ENCODE measurements around the gene CITED4. TPM values are rescaled to one million over a fixed set of nuclear protein-coding genes. Genes with fewer than 3 reads are reported as not detected.

The CITED4 gene
- total RNA-seq, 1 experiment from 2014 or later = 1.2 TPM

DNA sequence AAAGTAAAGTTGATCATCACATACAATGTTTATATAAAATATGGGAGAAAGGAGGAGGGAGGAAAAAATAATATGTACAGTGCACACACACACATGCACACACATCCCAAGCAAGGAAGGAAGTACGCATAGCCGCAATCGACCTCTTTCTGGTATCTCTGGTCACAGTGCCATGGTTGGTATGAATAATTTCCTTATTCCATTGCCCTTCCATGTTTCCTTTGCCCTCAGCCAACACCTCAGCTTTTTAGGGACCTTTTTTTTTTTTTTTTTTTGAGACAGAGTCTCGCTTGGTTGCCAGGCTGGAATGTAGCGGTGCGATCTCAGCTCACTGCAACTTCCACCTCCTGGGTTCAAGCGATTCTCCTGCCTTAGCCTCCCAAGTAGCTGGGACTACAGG lies 20.6 kb downstream of the CITED4 start:
- H3K36me3 ChIP-seq = no peaks in the 10 kb centered on the region
- H3K27ac ChIP-seq = no peak overlapping the region
- no peak for DNase-seq (ENCODE audit: low read depth in 1 of 2, low spot score in 2 of 2)
- no peaks in the 10 kb centered on the region for H3K27me3 ChIP-seq (replicated peaks)
- no peak overlapping the region for H3K4me3 ChIP-seq
- H3K4me1 ChIP-seq (replicated peaks) = no peaks in the 10 kb centered on the region
- H3K9me3 ChIP-seq (replicated peaks) = no peaks in the 10 kb centered on the region

DNA sequence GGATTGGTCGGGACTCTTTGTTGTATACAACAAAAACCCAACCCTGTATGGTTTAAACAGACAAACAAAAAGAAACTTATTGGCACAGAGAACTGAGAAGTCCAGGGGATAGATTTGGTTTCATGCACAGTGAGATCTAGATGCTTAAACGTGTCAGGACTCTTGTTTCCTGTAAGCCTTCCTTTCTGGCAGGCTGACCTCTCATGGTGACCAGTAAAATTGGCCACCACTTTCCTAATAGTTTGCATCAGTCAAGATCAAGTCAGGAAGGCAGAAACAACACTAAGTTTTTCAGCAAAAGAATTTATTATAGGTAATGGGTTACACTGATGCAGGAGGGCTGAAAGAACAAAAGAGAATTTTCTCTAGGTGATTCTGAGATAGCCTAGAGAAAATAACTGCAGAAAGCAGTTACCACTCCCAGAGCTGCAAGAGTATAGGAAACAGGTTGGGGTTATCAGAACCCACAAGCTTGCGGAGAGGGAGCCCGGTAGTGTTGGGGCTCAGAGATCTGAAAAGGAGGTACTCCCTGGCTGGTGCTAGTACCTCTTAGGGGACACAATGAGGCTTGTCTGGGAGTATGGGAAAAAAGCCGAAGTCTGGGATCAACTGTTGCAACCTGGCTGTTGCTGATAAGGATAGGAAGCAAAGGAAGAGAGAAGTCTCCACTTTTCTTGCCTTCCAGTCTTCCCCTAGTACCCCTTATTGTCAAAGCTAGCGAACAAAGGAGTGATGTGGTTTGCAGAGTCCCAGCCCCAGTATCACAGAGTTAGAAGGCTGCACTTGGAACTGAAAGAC lies 21.4 kb downstream of the CITED4 start:
- H3K36me3 ChIP-seq = no peaks in the 10 kb centered on the region
- DNase-seq (ENCODE audit: low read depth in 1 of 2, low spot score in 2 of 2) = no peak
- H3K27me3 ChIP-seq (replicated peaks) = no peaks in the 10 kb centered on the region
- H3K27ac ChIP-seq = no peak overlapping the region
- H3K4me1 ChIP-seq (replicated peaks) = no peaks in the 10 kb centered on the region
- no peaks in the 10 kb centered on the region for H3K9me3 ChIP-seq (replicated peaks)
- H3K4me3 ChIP-seq = no peak overlapping the region

DNA sequence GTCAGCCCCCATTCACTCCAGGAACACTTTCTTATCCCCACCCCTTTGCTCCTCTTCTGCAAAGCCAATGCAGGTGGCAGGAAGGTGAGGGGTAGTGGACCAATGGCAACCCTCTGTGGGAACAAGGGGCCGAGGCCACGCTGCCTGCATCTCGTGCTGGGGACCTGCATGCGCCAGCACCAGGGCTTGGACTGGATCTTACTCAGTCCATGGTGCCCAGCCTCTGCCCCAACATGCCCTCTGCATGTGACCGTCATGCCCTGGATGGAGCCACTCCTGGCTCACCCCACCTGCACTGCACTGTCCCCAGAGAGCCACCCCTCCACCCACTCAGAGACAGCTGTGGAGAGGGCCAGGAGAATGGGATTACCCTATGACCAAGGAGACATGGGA lies 22.2 kb downstream of the CITED4 start:
- Histone ChIP-seq H3K4me3 (no peak overlapping the region), H3K4me1 (replicated peaks) (peaks cover 4% of the 10 kb centered on the region), H3K27me3 (replicated peaks) (no peaks in the 10 kb centered on the region), H3K36me3 (no peaks in the 10 kb centered on the region), H3K9me3 (replicated peaks) (no peaks in the 10 kb centered on the region), H3K27ac (no peak overlapping the region)
- DNase-seq (ENCODE audit: low read depth in 1 of 2, low spot score in 2 of 2) = no peak

DNA sequence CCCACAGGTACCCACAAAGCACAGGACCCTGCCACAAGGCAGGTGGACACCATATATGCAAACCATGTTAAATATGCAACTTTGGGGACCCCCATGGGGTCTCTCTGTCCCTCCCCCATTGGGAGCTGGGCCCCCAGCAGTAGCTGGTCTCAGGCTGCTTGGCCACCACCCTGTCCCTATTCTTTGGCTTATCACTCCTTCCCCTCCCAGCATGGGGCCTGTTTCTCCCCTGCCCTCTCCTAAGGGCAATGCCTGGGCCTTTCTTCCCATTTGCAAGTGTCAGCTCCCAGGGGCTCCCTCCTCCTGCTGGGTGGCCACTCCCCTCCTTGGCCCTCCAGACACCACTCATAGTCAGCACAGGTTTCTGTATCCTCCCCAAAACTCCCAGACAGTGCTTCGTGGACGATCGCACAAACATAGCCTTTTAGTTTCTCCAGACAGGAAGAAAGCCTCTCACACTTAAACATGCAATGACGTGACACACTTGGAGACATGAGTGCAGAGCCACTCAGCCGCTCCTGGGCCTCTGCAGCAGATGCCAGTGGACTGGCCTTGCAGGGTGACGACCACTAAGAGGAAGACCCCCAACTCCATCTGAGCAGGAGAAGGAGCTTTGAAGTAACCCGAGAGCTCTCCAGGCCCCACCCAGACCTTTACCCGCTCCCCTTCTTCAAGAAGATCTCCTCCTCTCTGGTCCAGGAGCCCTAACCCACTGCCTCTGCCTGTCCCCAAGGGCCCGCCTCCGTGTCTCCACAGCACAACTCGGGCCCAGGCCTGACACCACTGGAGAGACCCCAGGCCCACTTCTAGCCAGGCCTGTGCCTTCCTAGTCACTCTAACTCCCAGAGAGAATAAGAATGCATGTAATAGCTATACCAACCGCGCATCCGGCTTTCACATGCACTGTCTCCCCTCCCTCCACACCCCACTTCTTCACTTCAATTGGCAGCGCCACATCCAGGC lies 22.9 kb downstream of the CITED4 start:
- Histone ChIP-seq H3K27ac (no peak overlapping the region), H3K4me1 (replicated peaks) (peaks cover 7% of the 10 kb centered on the region), H3K4me3 (no peak overlapping the region), H3K9me3 (replicated peaks) (no peaks in the 10 kb centered on the region), H3K36me3 (no peaks in the 10 kb centered on the region), H3K27me3 (replicated peaks) (no peaks in the 10 kb centered on the region)
- DNase-seq (ENCODE audit: low read depth in 1 of 2, low spot score in 2 of 2) = no peak

GRCh38 chr1:40838045-40838979 lies 23.9 kb downstream of the CITED4 start:
- H3K9me3 ChIP-seq (replicated peaks) = no peaks in the 10 kb centered on the region
- DNase-seq (ENCODE audit: low read depth in 1 of 2, low spot score in 2 of 2) = no peak
- H3K27ac ChIP-seq = no peak overlapping the region
- H3K4me1 ChIP-seq (replicated peaks) = peaks cover 7% of the 10 kb centered on the region
- H3K4me3 ChIP-seq = no peak overlapping the region
- H3K27me3 ChIP-seq (replicated peaks) = no peaks in the 10 kb centered on the region
- H3K36me3 ChIP-seq = no peaks in the 10 kb centered on the region

GRCh38 chr1:40837601-40838000 lies 24.6 kb downstream of the CITED4 start:
- no peak for DNase-seq (ENCODE audit: low read depth in 1 of 2, low spot score in 2 of 2)
- H3K4me1 ChIP-seq (replicated peaks) = peaks cover 7% of the 10 kb centered on the region
- no peak overlapping the region for H3K4me3 ChIP-seq
- H3K27me3 ChIP-seq (replicated peaks) = no peaks in the 10 kb centered on the region
- no peaks in the 10 kb centered on the region for H3K9me3 ChIP-seq (replicated peaks)
- no peaks in the 10 kb centered on the region for H3K36me3 ChIP-seq
- no peak overlapping the region for H3K27ac ChIP-seq

GRCh38 chr1:40836283-40836682 lies 25.9 kb downstream of the CITED4 start:
- no peaks in the 10 kb centered on the region for H3K9me3 ChIP-seq (replicated peaks)
- peaks cover 7% of the 10 kb centered on the region for H3K4me1 ChIP-seq (replicated peaks)
- H3K27ac ChIP-seq = no peak overlapping the region
- H3K36me3 ChIP-seq = no peaks in the 10 kb centered on the region
- DNase-seq (ENCODE audit: low read depth in 1 of 2, low spot score in 2 of 2) = no peak
- H3K4me3 ChIP-seq = no peak overlapping the region
- H3K27me3 ChIP-seq (replicated peaks) = no peaks in the 10 kb centered on the region

GRCh38 chr1:40834968-40835545 lies 27.1 kb downstream of the CITED4 start:
- Histone ChIP-seq H3K27ac (no peak overlapping the region), H3K27me3 (replicated peaks) (no peaks in the 10 kb centered on the region), H3K4me1 (replicated peaks) (peaks cover 7% of the 10 kb centered on the region), H3K9me3 (replicated peaks) (no peaks in the 10 kb centered on the region), H3K36me3 (no peaks in the 10 kb centered on the region), H3K4me3 (no peak overlapping the region)
- peak in 1 of 2 experiments; percentile 12 for DNase-seq (ENCODE audit: low read depth in 1 of 2, low spot score in 2 of 2)

DNA sequence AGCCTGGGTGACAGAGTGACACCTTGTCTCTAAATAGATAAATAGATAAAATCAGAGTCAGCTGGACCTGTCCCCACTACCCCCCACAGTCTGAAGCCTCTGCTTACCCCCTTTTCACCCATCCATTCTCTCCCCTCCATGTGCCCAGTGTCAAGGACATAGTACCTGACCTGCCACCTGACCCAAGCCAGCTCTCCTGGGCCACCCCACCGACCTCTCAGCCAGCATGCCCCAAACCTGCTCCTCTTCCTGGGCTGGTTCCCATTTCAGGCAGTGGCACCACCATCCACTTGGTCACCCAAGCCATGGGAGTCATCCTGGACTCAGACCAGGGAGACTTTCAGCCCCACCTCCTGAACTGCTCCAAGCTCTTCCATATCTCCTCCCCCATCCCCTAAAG lies 28.2 kb downstream of the CITED4 start:
- Histone ChIP-seq H3K27ac (no peak overlapping the region), H3K36me3 (no peaks in the 10 kb centered on the region)

DNA sequence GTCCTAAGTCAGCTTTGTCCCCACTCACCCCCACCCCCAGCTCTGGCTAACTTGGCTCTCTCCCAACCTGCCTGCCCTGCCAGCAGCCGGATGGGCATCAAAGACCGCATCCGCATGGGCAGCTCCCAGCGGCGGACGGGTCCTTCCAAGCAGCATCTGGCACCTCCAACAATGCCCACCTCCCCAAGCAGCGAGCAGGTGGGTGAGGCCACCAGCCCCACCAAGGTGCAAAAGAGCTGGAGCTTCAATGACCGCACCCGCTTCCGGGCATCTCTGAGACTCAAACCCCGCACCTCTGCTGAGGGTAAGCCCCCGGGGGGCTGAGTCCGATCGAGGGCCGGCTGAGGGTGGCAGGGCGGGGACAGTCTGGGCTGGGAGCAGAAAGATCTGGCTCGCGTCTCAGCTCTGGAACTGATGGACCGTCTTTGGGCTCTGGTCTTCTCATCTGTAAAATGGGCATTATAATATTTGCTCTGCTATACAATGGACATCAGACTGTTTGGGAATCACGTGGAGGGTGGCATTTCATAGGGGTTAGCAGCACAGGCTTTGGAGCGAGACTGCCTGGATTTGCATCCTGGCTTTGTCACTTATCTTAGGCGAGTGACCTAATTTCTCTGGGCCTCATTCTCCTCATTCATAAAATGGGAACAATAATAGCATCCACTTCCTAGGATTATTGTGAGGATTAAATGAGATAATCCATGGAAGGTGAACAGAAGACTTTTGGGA lies 31.0 kb downstream of the CITED4 start:
- H3K4me3 ChIP-seq = no peak overlapping the region
- peaks cover 8% of the 10 kb centered on the region for H3K4me1 ChIP-seq (replicated peaks)
- H3K27ac ChIP-seq = no peak overlapping the region
- no peaks in the 10 kb centered on the region for H3K9me3 ChIP-seq (replicated peaks)
- no peaks in the 10 kb centered on the region for H3K27me3 ChIP-seq (replicated peaks)
- H3K36me3 ChIP-seq = no peaks in the 10 kb centered on the region
- DNase-seq (ENCODE audit: low read depth in 1 of 2, low spot score in 2 of 2) = no peak

More for the DNA sequence above, 28.2 kb downstream of the CITED4 start:
- H3K9me3 ChIP-seq (replicated peaks) = no peaks in the 10 kb centered on the region
- H3K27me3 ChIP-seq (replicated peaks) = no peaks in the 10 kb centered on the region
- no peak overlapping the region for H3K4me3 ChIP-seq
- DNase-seq (ENCODE audit: low read depth in 1 of 2, low spot score in 2 of 2) = no peak
- peaks cover 7% of the 10 kb centered on the region for H3K4me1 ChIP-seq (replicated peaks)

DNA sequence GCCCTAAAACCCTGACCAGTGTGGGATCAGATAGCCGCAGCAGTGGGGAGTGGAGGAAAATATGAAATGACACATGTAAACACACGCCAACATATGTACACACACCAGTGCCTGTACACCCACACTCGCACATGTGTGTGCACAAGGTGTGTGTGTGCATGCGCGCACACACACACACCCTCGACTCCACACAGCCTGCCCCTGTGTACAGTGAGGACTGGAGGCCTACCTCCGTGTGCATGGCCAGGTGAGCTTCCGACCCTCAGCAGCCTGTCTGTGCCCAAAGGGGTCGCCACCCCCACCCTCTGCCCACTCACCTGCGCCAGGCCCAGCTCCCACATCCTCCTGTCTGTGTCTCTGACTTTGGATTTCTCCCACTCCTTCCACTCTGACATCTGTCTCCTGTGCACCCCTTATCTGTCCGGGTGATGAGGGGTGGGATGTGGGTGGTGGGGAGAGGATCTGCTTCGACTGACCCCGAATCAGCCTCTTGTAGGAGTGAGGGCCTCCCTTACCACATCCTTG lies 31.7 kb downstream of the CITED4 start:
- no peak overlapping the region for H3K27ac ChIP-seq
- no peak for DNase-seq (ENCODE audit: low read depth in 1 of 2, low spot score in 2 of 2)
- no peaks in the 10 kb centered on the region for H3K27me3 ChIP-seq (replicated peaks)
- peaks cover 15% of the 10 kb centered on the region for H3K4me1 ChIP-seq (replicated peaks)
- no peaks in the 10 kb centered on the region for H3K36me3 ChIP-seq
- no peak overlapping the region for H3K4me3 ChIP-seq
- no peaks in the 10 kb centered on the region for H3K9me3 ChIP-seq (replicated peaks)

DNA sequence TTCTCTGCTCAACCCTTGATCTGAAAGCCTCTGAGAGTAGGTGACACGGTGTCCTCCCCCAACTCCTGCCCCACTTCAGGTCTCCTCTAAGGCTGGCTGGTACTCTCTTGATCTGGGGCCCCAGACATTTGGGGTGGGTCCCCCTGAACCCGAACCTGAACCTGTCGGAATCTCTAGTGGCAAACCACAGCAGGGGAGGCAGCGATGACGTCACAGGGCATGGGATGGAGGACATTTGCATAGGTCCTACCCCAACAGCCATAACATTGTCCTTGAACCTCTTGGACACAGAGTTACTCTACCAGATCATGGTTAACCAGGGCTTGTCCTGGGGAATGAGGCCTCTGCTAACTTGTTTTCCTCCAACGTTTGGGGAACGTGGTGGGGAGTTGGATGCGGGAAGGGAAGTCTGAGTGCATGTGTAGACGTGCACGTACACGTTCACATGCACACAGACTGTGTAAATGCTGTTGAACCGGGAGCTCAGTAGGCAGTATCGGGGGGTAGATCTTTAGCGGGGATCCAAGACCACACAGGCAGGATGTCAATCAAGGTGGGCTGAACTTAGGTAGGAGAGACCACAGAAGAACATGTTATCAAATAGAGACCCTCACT lies 32.4 kb downstream of the CITED4 start:
- DNase-seq (ENCODE audit: low read depth in 1 of 2, low spot score in 2 of 2) = no peak
- no peak overlapping the region for H3K4me3 ChIP-seq
- H3K27me3 ChIP-seq (replicated peaks) = no peaks in the 10 kb centered on the region
- no peaks in the 10 kb centered on the region for H3K9me3 ChIP-seq (replicated peaks)
- H3K27ac ChIP-seq = no peak overlapping the region
- H3K4me1 ChIP-seq (replicated peaks) = peaks cover 16% of the 10 kb centered on the region
- H3K36me3 ChIP-seq = no peaks in the 10 kb centered on the region

Data from SJSA1 (cell line).